GM12872 (cell line): ENCODE measurements around the gene GRID2.

Source experiments
- TF ChIP-seq, protein P1 (sequence below): IDR thresholded peaks from 3 replicates; pipeline ENCODE4 v1.5.1; 2011; ENCODE audit warnings: low read depth, mild to moderate bottlenecking, low read length, moderate library complexity; ENCODE audit not compliant: insufficient read depth

Gene GRID2

DNA sequence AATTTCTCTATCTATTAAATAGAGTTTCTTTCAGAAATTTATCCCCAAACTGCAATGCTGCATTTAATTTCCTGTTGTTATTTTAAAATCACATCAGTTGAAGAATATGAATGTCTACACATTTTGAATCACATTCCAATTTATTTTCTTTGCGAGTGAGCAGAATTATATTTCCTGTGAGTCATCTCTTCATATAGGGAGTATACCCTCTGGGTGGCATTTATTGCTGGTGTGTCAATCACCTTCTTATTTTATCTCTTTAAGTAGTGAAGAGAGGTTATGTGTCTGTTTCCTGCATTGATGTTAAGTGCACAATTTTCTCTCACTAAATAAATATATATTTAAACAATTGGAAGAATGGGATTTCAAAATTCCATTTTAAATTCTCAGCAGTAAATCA is 1013.8 kb downstream of the GRID2 start:
- TF ChIP-seq, protein P1, sequence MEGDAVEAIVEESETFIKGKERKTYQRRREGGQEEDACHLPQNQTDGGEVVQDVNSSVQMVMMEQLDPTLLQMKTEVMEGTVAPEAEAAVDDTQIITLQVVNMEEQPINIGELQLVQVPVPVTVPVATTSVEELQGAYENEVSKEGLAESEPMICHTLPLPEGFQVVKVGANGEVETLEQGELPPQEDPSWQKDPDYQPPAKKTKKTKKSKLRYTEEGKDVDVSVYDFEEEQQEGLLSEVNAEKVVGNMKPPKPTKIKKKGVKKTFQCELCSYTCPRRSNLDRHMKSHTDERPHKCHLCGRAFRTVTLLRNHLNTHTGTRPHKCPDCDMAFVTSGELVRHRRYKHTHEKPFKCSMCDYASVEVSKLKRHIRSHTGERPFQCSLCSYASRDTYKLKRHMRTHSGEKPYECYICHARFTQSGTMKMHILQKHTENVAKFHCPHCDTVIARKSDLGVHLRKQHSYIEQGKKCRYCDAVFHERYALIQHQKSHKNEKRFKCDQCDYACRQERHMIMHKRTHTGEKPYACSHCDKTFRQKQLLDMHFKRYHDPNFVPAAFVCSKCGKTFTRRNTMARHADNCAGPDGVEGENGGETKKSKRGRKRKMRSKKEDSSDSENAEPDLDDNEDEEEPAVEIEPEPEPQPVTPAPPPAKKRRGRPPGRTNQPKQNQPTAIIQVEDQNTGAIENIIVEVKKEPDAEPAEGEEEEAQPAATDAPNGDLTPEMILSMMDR, result no peak

DNA sequence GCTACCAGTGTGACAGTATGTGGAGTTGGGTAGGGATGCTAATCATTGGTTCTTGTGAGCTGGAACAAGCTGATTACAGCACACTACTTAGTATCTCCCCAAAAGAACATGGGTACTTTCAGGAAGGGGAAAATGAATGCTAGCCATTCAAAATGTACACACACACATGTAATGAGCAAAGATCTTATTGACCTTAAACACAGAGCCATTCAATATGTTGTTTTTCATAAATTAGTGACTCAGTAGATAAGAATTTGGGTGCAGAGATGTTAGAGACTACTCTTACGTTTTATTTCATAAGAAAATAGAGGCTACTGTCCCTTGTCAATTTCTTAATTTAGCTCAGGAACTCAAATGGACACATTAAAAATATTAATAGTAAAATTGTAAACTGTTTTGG is 1015.3 kb downstream of the GRID2 start:
- TF ChIP-seq, protein P1, result no peak

DNA sequence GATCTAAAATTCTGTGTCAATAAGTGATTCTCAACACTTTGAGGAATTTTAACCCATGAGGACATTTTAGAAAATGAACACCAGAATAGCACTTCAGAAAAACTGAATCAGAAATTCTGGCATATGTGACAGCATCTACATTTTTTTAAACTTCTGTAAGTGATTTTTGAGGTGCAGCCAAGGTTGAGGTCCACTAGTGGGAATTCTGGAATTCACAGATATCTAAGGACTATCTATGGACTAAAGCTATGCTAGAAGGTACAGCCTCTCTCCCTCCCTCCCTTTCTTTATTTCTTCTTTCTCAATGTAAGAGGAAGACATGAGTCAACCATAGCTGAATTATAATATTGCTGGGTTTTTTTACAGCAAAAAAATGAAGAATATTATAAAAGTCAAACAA is 1016.6 kb downstream of the GRID2 start:
- TF ChIP-seq, protein P1, result no peak

DNA sequence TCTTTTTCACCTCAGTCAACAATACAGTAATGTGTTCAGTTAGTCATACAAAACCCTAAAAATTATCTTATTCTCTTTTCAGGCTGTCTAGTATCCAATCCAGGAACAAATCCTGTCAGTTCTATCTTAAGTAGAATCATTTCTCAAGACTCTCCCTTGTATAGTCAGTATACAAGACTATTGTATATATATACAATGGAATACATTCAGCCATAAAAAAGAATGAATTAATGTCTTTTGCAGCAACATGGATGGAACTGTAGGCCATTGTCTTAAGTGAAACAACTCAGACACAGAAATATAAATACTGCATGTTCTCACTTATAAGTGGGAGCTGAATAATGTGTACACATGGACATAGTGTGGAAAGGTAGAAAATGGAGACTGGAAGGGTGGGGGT is 1023.6 kb downstream of the GRID2 start:
- TF ChIP-seq, protein P1, result no peak

DNA sequence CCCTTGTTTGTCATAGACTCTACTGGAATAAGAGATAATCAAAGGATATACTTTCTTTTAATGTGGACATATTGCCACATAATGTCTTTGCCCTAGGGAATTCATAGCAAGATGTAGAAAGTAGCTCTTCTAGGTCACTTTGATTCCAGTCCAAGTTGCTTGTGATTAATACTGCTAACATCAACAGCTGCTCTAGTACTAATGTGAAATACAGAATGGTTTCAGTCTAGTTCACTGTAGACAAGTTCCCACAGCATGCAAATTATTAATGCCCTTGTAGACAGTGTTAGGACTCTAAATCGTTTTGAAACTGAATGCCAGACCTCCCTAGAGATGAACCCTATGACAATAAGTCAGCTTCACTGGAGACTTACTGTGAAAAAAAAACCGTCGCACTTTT is 1030.2 kb downstream of the GRID2 start:
- TF ChIP-seq, protein P1, result no peak

DNA sequence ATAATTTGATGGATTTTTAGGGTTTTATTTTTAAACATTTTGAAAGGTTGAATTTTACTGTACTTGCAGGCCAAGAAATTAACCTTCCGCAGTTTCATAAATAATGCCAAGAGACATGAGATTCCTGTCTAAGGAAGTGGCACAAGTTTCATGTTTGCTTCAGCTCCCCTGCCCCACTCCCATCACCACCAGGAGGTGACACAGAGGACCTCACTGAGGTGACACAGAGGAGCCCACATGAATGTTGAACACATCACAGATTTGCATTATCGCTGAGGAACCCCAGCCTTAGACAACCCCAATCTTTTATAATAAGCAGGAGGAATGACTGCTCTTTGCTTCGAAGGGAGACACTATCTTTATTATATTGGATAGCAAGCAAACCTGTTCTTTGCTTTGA is 1033.4 kb downstream of the GRID2 start:
- TF ChIP-seq, protein P1, result no peak

DNA sequence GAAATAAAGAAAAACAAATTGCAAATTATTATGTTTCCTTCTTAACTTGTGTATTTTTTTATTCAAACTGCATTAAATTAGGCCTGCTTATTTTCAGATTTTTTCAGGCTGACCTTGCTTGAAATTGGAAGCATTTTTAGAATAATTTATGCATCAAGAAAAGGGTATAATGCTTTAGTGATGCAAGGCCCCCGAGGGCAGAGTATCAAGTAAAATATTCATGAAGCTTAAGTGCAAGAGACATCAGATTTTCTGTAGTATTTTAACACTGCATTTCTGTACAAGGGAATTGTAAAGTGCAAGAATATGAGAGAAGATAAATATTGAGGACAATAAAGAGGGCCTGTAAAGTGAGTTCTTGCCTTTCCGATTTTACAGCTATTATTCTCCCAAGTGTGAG is 1039.0 kb downstream of the GRID2 start:
- TF ChIP-seq, protein P1, result no peak

DNA sequence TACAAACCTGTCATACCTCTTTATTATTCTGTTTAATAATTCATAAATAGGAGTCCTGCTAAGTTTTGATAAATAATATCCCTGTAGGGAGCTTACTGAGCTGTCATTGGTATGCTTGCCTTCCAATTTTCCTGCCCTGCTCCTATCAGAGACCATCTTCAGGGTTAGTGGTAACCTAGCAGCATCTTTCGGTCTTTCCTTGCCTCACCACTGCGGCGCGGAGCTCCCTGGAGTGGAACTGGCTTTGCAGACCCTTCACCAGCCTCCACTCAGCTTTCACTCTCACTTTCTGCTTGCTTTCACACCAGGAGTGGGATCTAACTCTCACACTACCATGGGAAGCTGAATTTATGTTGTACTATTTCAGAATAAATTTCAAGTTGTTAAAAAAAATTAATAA is 1043.1 kb downstream of the GRID2 start:
- TF ChIP-seq, protein P1, result no peak
